OCI-LY7 (cell line): ENCODE measurements around the gene KRTAP10-12. TPM values are rescaled to one million over a fixed set of nuclear protein-coding genes. Genes with fewer than 3 reads are reported as not detected.

Experiments
- BruUV-seq: library from RNA; stranded (reverse); fragments of 400-500 nt; replicated peaks from 2 replicates; lab custom pipeline; 2021; lab: Mats Ljungman, UMichigan
- CTCF ChIA-PET: fragments of 300-600 bp; sonication (Branson Sonifier 250); formaldehyde crosslinking; loops from one replicate; lab custom pipeline; 2022; ENCODE audit warnings: antibody characterized with exemption; ENCODE audit not compliant: unreplicated experiment; lab: Charles Lee
- POLR2A ChIA-PET: fragments of 300-600 bp; sonication (Branson Sonifier 250); formaldehyde crosslinking; loops from one replicate; lab custom pipeline; 2022; ENCODE audit warnings: antibody characterized with exemption; lab: Charles Lee
- DNase-seq: peaks from one replicate; pipeline ENCODE4 v3.0.0-alpha.2; 2015; ENCODE audit warnings: low spot score
- H2AFZ ChIP-seq: fragments of 200-600 bp; sonication (generic), shearing (Covaris generic); 2 replicates; pipeline ENCODE4 v1.6.1; 2014; ENCODE audit warnings: mild to moderate bottlenecking, antibody characterized with exemption, low read length, moderate library complexity
- H3K27ac ChIP-seq: fragments of 200-600 bp; sonication (generic); 2 replicates; pipeline ENCODE4 v1.5.1; 2014; ENCODE audit warnings: mixed run types, low read depth, mild to moderate bottlenecking, moderate library complexity, low read length, inconsistent platforms; ENCODE audit not compliant: poor library complexity, severe bottlenecking
- H3K36me3 ChIP-seq: fragments of 200-600 bp; sonication (generic); 2 replicates; pipeline ENCODE4 v1.6.1; 2014; ENCODE audit warnings: mild to moderate bottlenecking, antibody characterized with exemption, low read length, moderate library complexity, mixed read lengths; ENCODE audit not compliant: insufficient read depth
- H3K4me1 ChIP-seq: fragments of 200-600 bp; sonication (generic); 2 replicates; pipeline ENCODE4 v1.5.1; 2014; ENCODE audit warnings: mild to moderate bottlenecking, low read length; ENCODE audit not compliant: insufficient read depth, poor library complexity, severe bottlenecking
- H3K4me2 ChIP-seq: fragments of 200-600 bp; sonication (generic); 2 replicates; pipeline ENCODE4 v1.6.1; 2014; ENCODE audit warnings: mild to moderate bottlenecking, low read length
- H3K4me3 ChIP-seq: fragments of 200-600 bp; sonication (generic); 2 replicates; pipeline ENCODE4 v1.5.1; 2014; ENCODE audit warnings: mild to moderate bottlenecking, low read depth, low read length; ENCODE audit not compliant: poor library complexity, severe bottlenecking
- H3K79me2 ChIP-seq: fragments of 200-600 bp; sonication (generic); 2 replicates; pipeline ENCODE4 v1.6.1; 2016; ENCODE audit warnings: low read depth, mild to moderate bottlenecking, low read length, moderate library complexity, mixed read lengths; ENCODE audit not compliant: insufficient read depth
- H3K9me2 ChIP-seq: fragments of 200-600 bp; sonication (generic); 2 replicates; pipeline ENCODE4 v1.6.1; 2016; ENCODE audit warnings: mild to moderate bottlenecking, low read length, mixed read lengths; ENCODE audit not compliant: insufficient read depth
- H3K9me3 ChIP-seq: fragments of 200-600 bp; sonication (generic); 2 replicates; pipeline ENCODE4 v1.6.1; 2014; ENCODE audit warnings: mild to moderate bottlenecking, mixed run types, low read length, mixed read lengths
- H4K20me1 ChIP-seq: fragments of 200-600 bp; sonication (generic); 2 replicates; pipeline ENCODE4 v1.6.1; 2014; ENCODE audit warnings: mild to moderate bottlenecking, antibody characterized with exemption, low read length, moderate library complexity, mixed read lengths; ENCODE audit not compliant: insufficient read depth
- CTCF ChIP-seq: fragments of 200-600 bp; sonication (generic); conservative IDR thresholded peaks from 2 replicates; pipeline ENCODE4 v1.5.1; 2014; ENCODE audit warnings: mild to moderate bottlenecking, antibody characterized with exemption, low read length, moderate library complexity, mixed read lengths
- EZH2phosphoT487 ChIP-seq: fragments of 200-600 bp; sonication (generic); IDR thresholded peaks from 2 replicates; pipeline ENCODE4 v1.6.1; 2018; ENCODE audit warnings: low read depth, borderline replicate concordance, mild to moderate bottlenecking, mixed run types, antibody characterized with exemption, low read length, moderate library complexity, mixed read lengths
- intact Hi-C: fragments of 100-400 bp; cut with micrococcal nuclease; formaldehyde crosslinking; loops from one replicate; pipeline ENCODE4 v1.10.0; 2022; ENCODE audit not compliant: unreplicated experiment
- total RNA-seq, 2 experiments: library from RNA; depleted of rRNA in 1 of 2; stranded (reverse); fragments of >200 nt in 1 of 2; shearing (Covaris generic) in 1 of 2; gene quantifications; 2 replicates each; pipeline ENCODE4 v1.2.3, GENCODE V29; 2014 to 2022

KRTAP10-12 gene
- total RNA-seq, 2 experiments from 2014 or later: not detected

GRCh38 chr21:44666401-44667320, 30.3 kb upstream of the KRTAP10-12 start, which contains the start of gene KRTAP12-2:
KRTAP12-2 (minus strand) TSS chr21:44666927; CDS start chr21:44666886, 41 bp downstream.
- no peaks in the 10 kb centered on the region for H3K4me1 ChIP-seq
- no peaks in the 10 kb centered on the region for H3K9me2 ChIP-seq
- intact Hi-C loops: no loop called here
- H3K79me2 ChIP-seq: no peaks in the 10 kb centered on the region
- ChIA-PET POLR2A (no interaction called here), CTCF (no interaction called here)
- H3K4me3 ChIP-seq: no peak within 1 kb of the TSS
- no TSS peak for BruUV-seq
- TF ChIP-seq CTCF (no peak), EZH2phosphoT487 (no peak)
- no peak within 1 kb of the TSS for H3K4me2 ChIP-seq
- H3K36me3 ChIP-seq: no peaks in the 10 kb centered on the region
- H3K9me3 ChIP-seq: no peaks in the 10 kb centered on the region
- H3K27ac ChIP-seq: no peak within 1 kb of the TSS
- H2AFZ ChIP-seq: no peak within 1 kb of the TSS
- H4K20me1 ChIP-seq: no peaks in the 10 kb centered on the region
- DNase-seq: no peak

GRCh38 chr21:44667612-44668011, 29.4 kb upstream of the KRTAP10-12 start:
- intact Hi-C loops: no loop called here
- Histone ChIP-seq H3K36me3 (no peaks in the 10 kb centered on the region), H3K4me1 (no peaks in the 10 kb centered on the region), H3K9me3 (no peaks in the 10 kb centered on the region), H2AFZ (no peak overlapping the region), H4K20me1 (no peaks in the 10 kb centered on the region), H3K9me2 (no peaks in the 10 kb centered on the region), H3K79me2 (no peaks in the 10 kb centered on the region), H3K4me2 (no peak overlapping the region), H3K27ac (no peak overlapping the region), H3K4me3 (no peak overlapping the region)
- ChIA-PET CTCF (no interaction called here), POLR2A (no interaction called here)
- TF ChIP-seq EZH2phosphoT487 (no peak), CTCF (no peak)
- no peak for DNase-seq
- no TSS peak for BruUV-seq
